H1 (cell line): ENCODE data around the gene LYPD3. TPM values are rescaled to one million over a fixed set of nuclear protein-coding genes. Genes with fewer than 3 reads are reported as not detected.

ENCODE experiments used
- CTCF ChIA-PET: fragments of 300-600 bp; sonication (Branson Sonifier 250); formaldehyde crosslinking; loops from one replicate; lab custom pipeline; 2021; ENCODE audit not compliant: partially characterized antibody; lab: Charles Lee
- POLR2A ChIA-PET: fragments of 300-600 bp; sonication (Branson Sonifier 250); formaldehyde crosslinking; loops from one replicate; lab custom pipeline; 2021; ENCODE audit warnings: inconsistent platforms; ENCODE audit not compliant: partially characterized antibody; lab: Charles Lee
- DNase-seq, 2 experiments: peaks; one replicate each; pipeline versions ENCODE4 v3.0.0 to v3.0.0-alpha.2; 2010 to 2022; ENCODE audit warnings: low spot score in 2 of 2, low read depth in 1 of 2, mixed read lengths in 1 of 2
- FAIRE-seq: peaks from 2 replicates; lab custom pipeline; 2011; peaks lifted over from hg19 to GRCh38; lab: Jason Lieb, UNC
- H2AFZ ChIP-seq: 2 replicates; pipeline ENCODE4 v1.8.1; 2012; ENCODE audit warnings: low read length, inconsistent platforms
- H2AK5ac ChIP-seq: 2 replicates; pipeline ENCODE4 v1.6.1; 2013; ENCODE audit warnings: low read depth, low read length
- H2BK120ac ChIP-seq: replicated peaks from 2 replicates; pipeline ENCODE3; 2013; ENCODE audit warnings: low read depth, low read length, inconsistent platforms
- H2BK12ac ChIP-seq: 2 replicates; pipeline ENCODE4 v1.6.1; 2013; ENCODE audit warnings: low read depth, low read length
- H2BK15ac ChIP-seq: 2 replicates; pipeline ENCODE4 v1.6.1; 2013; ENCODE audit warnings: low read length
- H2BK20ac ChIP-seq: 2 replicates; pipeline ENCODE4 v1.6.1; 2013; ENCODE audit warnings: low read length
- H2BK5ac ChIP-seq: 2 replicates; pipeline ENCODE4 v1.6.1; 2013; ENCODE audit warnings: low read depth, low read length
- H3K14ac ChIP-seq: 2 replicates; pipeline ENCODE4 v1.6.1; 2013; ENCODE audit warnings: inconsistent platforms; ENCODE audit not compliant: insufficient read length
- H3K18ac ChIP-seq: 2 replicates; pipeline ENCODE4 v1.6.1; 2013; ENCODE audit warnings: low read length; ENCODE audit errors: extremely low read depth
- H3K23ac ChIP-seq: 2 replicates; pipeline ENCODE4 v1.6.1; 2013; ENCODE audit warnings: inconsistent platforms; ENCODE audit not compliant: insufficient read length
- H3K23me2 ChIP-seq: 2 replicates; pipeline ENCODE4 v1.6.1; 2013; ENCODE audit warnings: low read depth, low read length
- H3K27ac ChIP-seq: 2 replicates; pipeline ENCODE4 v1.6.1; 2011; ENCODE audit warnings: low read depth, low read length, inconsistent platforms
- H3K27me3 ChIP-seq, 4 experiments: replicated peaks in 1 of 4; 1 replicate in 1 of 4; 2 replicates in 3 of 4; pipeline versions ENCODE4 v1.6.1 to v1.8.1; 2011 to 2013; ENCODE audit warnings: low read length in 3 of 4, mild to moderate bottlenecking in 3 of 4, inconsistent platforms in 2 of 4, mixed read lengths in 2 of 4, moderate library complexity in 1 of 4; ENCODE audit not compliant: control insufficient read depth in 3 of 4, insufficient read depth in 3 of 4; ENCODE audit errors: extremely low read depth in 1 of 4
- H3K36me3 ChIP-seq, 4 experiments: 2 replicates each; pipeline versions ENCODE4 v1.6.1 to v1.8.1; 2011 to 2013; ENCODE audit warnings: mild to moderate bottlenecking in 4 of 4, low read length in 3 of 4, moderate library complexity in 2 of 4, control low read depth in 1 of 4, inconsistent platforms in 1 of 4; ENCODE audit not compliant: insufficient read depth in 4 of 4, control insufficient read depth in 2 of 4
- H3K4ac ChIP-seq: replicated peaks from 2 replicates; pipeline ENCODE3; 2013; ENCODE audit warnings: low read length, low read depth, mixed read lengths, inconsistent platforms; ENCODE audit not compliant: insufficient read length
- H3K4me1 ChIP-seq, 4 experiments: replicated peaks in 1 of 4; 1 replicate in 1 of 4; 2 replicates in 3 of 4; pipeline versions ENCODE4 v1.6.1 to v1.8.1; 2011 to 2013; ENCODE audit warnings: low read length in 3 of 4, inconsistent platforms in 2 of 4, mixed read lengths in 1 of 4; ENCODE audit not compliant: insufficient read depth in 4 of 4, control insufficient read depth in 3 of 4
- H3K4me2 ChIP-seq, 2 experiments: 2 replicates each; pipeline versions ENCODE4 v1.6.1 to v1.8.1; 2011 to 2013; ENCODE audit warnings: low read depth in 2 of 2, low read length in 2 of 2, control low read depth in 1 of 2, inconsistent platforms in 1 of 2, mild to moderate bottlenecking in 1 of 2; ENCODE audit not compliant: insufficient read depth in 1 of 2
- H3K4me3 ChIP-seq, 4 experiments: fragments of 200-600, 300-600 bp in 1 of 4; sonication (generic), shearing (Covaris generic), sonication (Bioruptor Twin) in 1 of 4; 2 replicates each; pipeline versions ENCODE4 v1.5.1 to v1.8.1; 2011 to 2016; ENCODE audit warnings: low read length in 4 of 4, low read depth in 3 of 4, control low read depth in 2 of 4, inconsistent platforms in 2 of 4, mild to moderate bottlenecking in 2 of 4, mixed read lengths in 1 of 4, moderate library complexity in 1 of 4; ENCODE audit not compliant: insufficient read depth in 2 of 4; ENCODE audit errors: extremely low read depth in 1 of 4
- H3K56ac ChIP-seq: replicated peaks from 2 replicates; pipeline ENCODE3; 2013; ENCODE audit warnings: low read depth, mild to moderate bottlenecking, mixed read lengths, low read length, inconsistent platforms; ENCODE audit not compliant: insufficient read length
- H3K79me1 ChIP-seq: 2 replicates; pipeline ENCODE4 v1.6.1; 2013; ENCODE audit warnings: low read depth, low read length, control low read depth
- H3K79me2 ChIP-seq, 2 experiments: 2 replicates each; pipeline versions ENCODE4 v1.6.1 to v1.8.1; 2012 to 2013; ENCODE audit warnings: low read length in 2 of 2, mild to moderate bottlenecking in 2 of 2, inconsistent platforms in 1 of 2; ENCODE audit not compliant: insufficient read depth in 2 of 2, control insufficient read depth in 1 of 2
- H3K9ac ChIP-seq, 4 experiments: replicated peaks in 1 of 4; 1 replicate in 1 of 4; 2 replicates in 3 of 4; pipeline versions ENCODE4 v1.6.1 to v1.8.1; 2011 to 2013; ENCODE audit warnings: low read depth in 3 of 4, low read length in 3 of 4, control low read depth in 2 of 4, mild to moderate bottlenecking in 2 of 4, moderate library complexity in 2 of 4, inconsistent platforms in 1 of 4; ENCODE audit errors: extremely low read depth in 1 of 4
- H3K9me3 ChIP-seq, 2 experiments: 2 replicates each; pipeline versions ENCODE4 v1.6.1 to v1.8.1; 2012 to 2013; ENCODE audit warnings: mild to moderate bottlenecking in 2 of 2, moderate library complexity in 2 of 2, control low read depth in 1 of 2, inconsistent platforms in 1 of 2, low read depth in 1 of 2, low read length in 1 of 2, mixed read lengths in 1 of 2; ENCODE audit not compliant: insufficient read depth in 2 of 2
- H4K20me1 ChIP-seq, 2 experiments: replicated peaks in 1 of 2; 2 replicates each; pipeline versions ENCODE3 to v1.8.1; 2011 to 2013; ENCODE audit warnings: inconsistent platforms in 2 of 2, low read length in 2 of 2, mild to moderate bottlenecking in 1 of 2; ENCODE audit not compliant: insufficient read depth in 2 of 2, control insufficient read depth in 1 of 2
- H4K5ac ChIP-seq: 2 replicates; pipeline ENCODE4 v1.6.1; 2013; ENCODE audit warnings: low read length, low read depth, mixed read lengths, inconsistent platforms; ENCODE audit not compliant: insufficient read length
- H4K8ac ChIP-seq: 2 replicates; pipeline ENCODE4 v1.8.0; 2013; ENCODE audit warnings: mild to moderate bottlenecking, moderate library complexity, low read length, inconsistent platforms; ENCODE audit not compliant: insufficient read depth; ENCODE audit errors: extremely low read depth
- H4K91ac ChIP-seq: replicated peaks from 2 replicates; pipeline ENCODE3; 2013; ENCODE audit warnings: low read length, mixed read lengths, inconsistent platforms; ENCODE audit not compliant: insufficient read length
- CEBPB ChIP-seq: IDR thresholded peaks from 2 replicates; pipeline ENCODE4 v1.6.1; 2012; ENCODE audit warnings: low read depth, low read length
- E2F6 ChIP-seq: IDR thresholded peaks from 2 replicates; pipeline ENCODE4 v1.6.1; 2012; ENCODE audit warnings: inconsistent platforms
- FOSL1 ChIP-seq: IDR thresholded peaks from 2 replicates; pipeline ENCODE4 v1.6.1; 2011; ENCODE audit warnings: mild to moderate bottlenecking, low read depth, low read length, moderate library complexity; ENCODE audit not compliant: insufficient read depth
- JUND ChIP-seq: IDR thresholded peaks from 2 replicates; pipeline ENCODE4 v1.6.1; 2011; ENCODE audit warnings: mild to moderate bottlenecking, improper control_type of control experiment, low read length
- KDM4A ChIP-seq: IDR thresholded peaks from one replicate; pipeline ENCODE4 v1.7.1; 2012; ENCODE audit warnings: low read depth, mild to moderate bottlenecking, moderate library complexity, low read length, inconsistent platforms; ENCODE audit not compliant: severe bottlenecking
- MAFK ChIP-seq: IDR thresholded peaks from 2 replicates; pipeline ENCODE4 v1.6.1; 2012; ENCODE audit warnings: low read depth, mild to moderate bottlenecking, improper control_type of control experiment, low read length
- NRF1 ChIP-seq: IDR thresholded peaks from 2 replicates; pipeline ENCODE4 v1.6.1; 2011; ENCODE audit warnings: mild to moderate bottlenecking, low read depth, low read length, improper control_type of control experiment
- RAD21 ChIP-seq, 2 experiments: IDR thresholded peaks in 1 of 2; conservative IDR thresholded peaks in 1 of 2; 2 replicates each; pipeline ENCODE4 v1.6.1; 2011; ENCODE audit warnings: low read depth in 2 of 2, low read length in 2 of 2, improper control_type of control experiment in 1 of 2, inconsistent platforms in 1 of 2, mild to moderate bottlenecking in 1 of 2, moderate library complexity in 1 of 2
- RNF2 ChIP-seq: fragments of 200-900, 300-1000 bp; sonication (generic); IDR thresholded peaks from 2 replicates; pipeline ENCODE4 v1.7.1; 2016; ENCODE audit warnings: borderline replicate concordance, low read depth, mild to moderate bottlenecking, antibody characterized with exemption, low read length; ENCODE audit not compliant: poor library complexity, severe bottlenecking; ENCODE audit errors: missing control alignments
- TCF12 ChIP-seq: IDR thresholded peaks from 2 replicates; pipeline ENCODE4 v1.6.1; 2011; ENCODE audit warnings: low read depth, mild to moderate bottlenecking, low read length
- YY1 ChIP-seq: IDR thresholded peaks from 2 replicates; pipeline ENCODE4 v1.6.1; 2011; ENCODE audit warnings: low read depth, mild to moderate bottlenecking, low read length
- WGBS, 2 experiments: shearing (Covaris generic) in 1 of 2; methylation state at CpG; one replicate each; pipeline versions ENCODE4 v1.1.6 to v1.1.7; 2013 to 2015; ENCODE audit warnings: low lambda C conversion rate in 2 of 2, mixed read lengths in 2 of 2, inconsistent platforms in 1 of 2, low coverage in 1 of 2, missing lambda C conversion rate in 1 of 2; ENCODE audit not compliant: insufficient replicate concordance in 2 of 2, insufficient coverage in 1 of 2, insufficient read length in 1 of 2; ENCODE audit errors: extremely low coverage in 1 of 2, missing lambda C conversion rate in 1 of 2; 5-methylcytosine and 5-hydroxymethylcytosine counted together
- polyA plus RNA-seq, 7 experiments: library from polyadenylated mRNA; depleted of rRNA in 3 of 7; stranded (reverse) in 5 of 7; unstranded in 2 of 7; fragments of >200 nt in 5 of 7; fragments of 200-250 nt in 2 of 7; gene quantifications; 1 replicate in 5 of 7; 2 replicates in 1 of 7; 4 replicates in 1 of 7; pipeline versions ENCODE4 v1.2.1 to v1.2.3, GENCODE V29; 2011 to 2013; ENCODE audit warnings: missing spikeins in 2 of 7, mixed read lengths in 2 of 7
- total RNA-seq: library from RNA; stranded (reverse); fragmentation: NEBNext Ultra II Directional; extraction: Animal tissue kit (Norgen Biotek cat#: 25700); gene quantifications from 2 replicates; pipeline ENCODE4 v1.2.1, GENCODE V29; 2021

LYPD3 gene
- total and polyA plus RNA-seq, 2 of the 8 experiments (the other 6 are each of a cell fraction or from before 2014, with no cell fraction given) = 4.1 to 16.4 TPM

DNA sequence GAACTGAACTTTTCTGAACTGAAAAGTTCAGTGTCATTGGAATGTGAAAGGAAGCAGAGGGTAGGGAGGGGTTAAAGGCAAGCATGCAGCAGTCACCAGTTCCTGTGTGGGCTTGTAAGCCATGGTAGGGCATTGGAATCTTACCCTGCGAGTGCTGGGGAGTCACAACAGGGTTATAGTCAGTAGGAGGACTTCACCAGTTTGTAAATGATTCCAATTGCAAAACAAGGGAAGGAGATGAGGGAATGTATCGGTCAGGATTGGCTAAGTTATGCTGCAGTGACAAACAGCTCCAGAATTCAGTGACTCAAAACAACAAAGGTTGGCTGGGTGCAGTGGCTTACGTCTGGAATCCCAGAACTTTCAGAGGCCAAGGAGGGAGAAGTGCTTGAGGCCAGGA lies 12.8 kb downstream of the LYPD3 start:
- no peak overlapping the region for H2AK5ac ChIP-seq
- H3K9ac ChIP-seq = no peak overlapping the region
- no peak overlapping the region for H4K8ac ChIP-seq
- WGBS, 2 experiments = 83% methylated on average over 3 of the region's 3 CpGs; no CpG with 5 or more reads in 1 of the 2 experiments
- no peak overlapping the region for H3K56ac ChIP-seq
- no peak overlapping the region for H3K27ac ChIP-seq
- no peak overlapping the region for H3K18ac ChIP-seq
- H3K9me3 ChIP-seq = peaks cover 3 to 4% of the 10 kb centered on the region in 2 experiments; a peak in 1 of 4 replicates
- H3K4me3 ChIP-seq = no peak overlapping the region
- DNase-seq (no peak), FAIRE-seq (no peak)
- H3K23ac ChIP-seq = no peak overlapping the region
- no peak overlapping the region for H2AFZ ChIP-seq
- H3K4ac ChIP-seq = no peak overlapping the region
- ChIA-PET CTCF (interaction anchor here (0.6 to 2.9 kb wide), 2 partner anchors 51 to 67 kb away, joined by 3 to 20 read pairs; no protein-coding TSS in a partner anchor), POLR2A (interaction anchor here (1.4 kb wide), 1 partner anchor 67 kb away, joined by 3 read pairs; no protein-coding TSS in a partner anchor)
- no peak overlapping the region for H2BK15ac ChIP-seq
- no peak overlapping the region for H2BK12ac ChIP-seq
- H3K23me2 ChIP-seq = no peaks in the 10 kb centered on the region
- no peak overlapping the region for H2BK5ac ChIP-seq
- no peak overlapping the region for H2BK120ac ChIP-seq
- no peaks in the 10 kb centered on the region for H3K79me1 ChIP-seq
- no peak overlapping the region for H3K4me2 ChIP-seq
- TF ChIP-seq E2F6 (no peak), JUND (no peak), YY1 (no peak), KDM4A (no peak), MAFK (no peak), RNF2 (no peak), RAD21 (IDR thresholded peaks at IDR 0.05 in 1 of 2, conservative IDR thresholded peaks at IDR 0.05 in 1 of 2; ENCODE audit: low read depth in 2 of 2, low read length in 2 of 2) (no peak), TCF12 (no peak), NRF1 (no peak), CEBPB (no peak), FOSL1 (no peak)
- no peaks in the 10 kb centered on the region for H3K79me2 ChIP-seq
- no peak overlapping the region for H2BK20ac ChIP-seq
- H3K4me1 ChIP-seq = no peaks in the 10 kb centered on the region
- H4K91ac ChIP-seq = no peak overlapping the region
- no peaks in the 10 kb centered on the region for H3K36me3 ChIP-seq
- H4K5ac ChIP-seq = no peak overlapping the region
- no peaks in the 10 kb centered on the region for H4K20me1 ChIP-seq
- no peaks in the 10 kb centered on the region for H3K27me3 ChIP-seq
- no peak overlapping the region for H3K14ac ChIP-seq
